ENCODE data around the gene MXD1. TPM values are rescaled to one million over a fixed set of nuclear protein-coding genes. Genes with fewer than 3 reads are reported as not detected.
A peak's percentile ranks its signal among the peaks of the same experiment; 100 is the strongest.

Gene MXD1
- total and polyA plus RNA-seq, 9 of the 15 experiments (the other 6 are each of a cell fraction or from before 2014, with no cell fraction given), result 6.7 to 35.9 (median 11.0) TPM

- TF ChIP-seq ZNF551 (CRISPR knock-in tag; IDR thresholded peaks at IDR 0.05) (no peak), ZNF212 (CRISPR knock-in tag; IDR thresholded peaks at IDR 0.05) (peak; percentile 18; the same call in 1 of the 2 replicates), STAT5B (CRISPR knock-in tag; IDR thresholded peaks at IDR 0.05) (peak; percentile 60; the same call in 1 of the 2 replicates), ZNF224 (CRISPR knock-in tag; IDR thresholded peaks at IDR 0.05) (no peak), NFATC3 (IDR thresholded peaks at IDR 0.05) (no peak), IFI16 (CRISPR knock-in tag; IDR thresholded peaks at IDR 0.05) (no peak; the same call in 1 of the 2 replicates), ZNF324 (CRISPR knock-in tag; IDR thresholded peaks at IDR 0.05) (peak; percentile 54; the same call in 1 of the 2 replicates), RBBP5 (IDR thresholded peaks at IDR 0.05; ENCODE audit: borderline replicate concordance, insufficient read depth, low read length, poor library complexity, severe bottlenecking) (peak; percentile 61), KDM4B (IDR thresholded peaks at IDR 0.05; ENCODE audit: borderline replicate concordance in 2 of 2, low read depth in 1 of 2) (peak in 1 of 2 experiments; percentile 64; a peak in 1 of 4 replicates), RB1 (IDR thresholded peaks at IDR 0.05; ENCODE audit: low read depth) (no peak), TEAD2 (tag; IDR thresholded peaks at IDR 0.05) (peak; percentile 62; the same call in 1 of the 2 replicates), MCM2 (IDR thresholded peaks at IDR 0.05; ENCODE audit: low read depth) (no peak), ZBED1 (IDR thresholded peaks at IDR 0.05) (0 out of 2 replicates have a peak, but pooled peaks have one; percentile 62), TSC22D4 (tag; IDR thresholded peaks at IDR 0.05) (no peak), ESRRB (CRISPR knock-in tag; IDR thresholded peaks at IDR 0.05; ENCODE audit: borderline replicate concordance) (no peak), CTBP1 (IDR thresholded peaks at IDR 0.05; ENCODE audit: borderline replicate concordance) (peak; percentile 90), ZBTB34 (CRISPR knock-in tag; IDR thresholded peaks at IDR 0.05) (no peak), PRPF4 (IDR thresholded peaks at IDR 0.05; ENCODE audit: insufficient read depth, low read depth, low read length, poor library complexity, severe bottlenecking) (no peak), ZNF143 (CRISPR knock-in tag; IDR thresholded peaks at IDR 0.05) (0 out of 2 replicates have a peak, but pooled peaks have one; percentile 40)
- TF ChIP-seq, protein P1, sequence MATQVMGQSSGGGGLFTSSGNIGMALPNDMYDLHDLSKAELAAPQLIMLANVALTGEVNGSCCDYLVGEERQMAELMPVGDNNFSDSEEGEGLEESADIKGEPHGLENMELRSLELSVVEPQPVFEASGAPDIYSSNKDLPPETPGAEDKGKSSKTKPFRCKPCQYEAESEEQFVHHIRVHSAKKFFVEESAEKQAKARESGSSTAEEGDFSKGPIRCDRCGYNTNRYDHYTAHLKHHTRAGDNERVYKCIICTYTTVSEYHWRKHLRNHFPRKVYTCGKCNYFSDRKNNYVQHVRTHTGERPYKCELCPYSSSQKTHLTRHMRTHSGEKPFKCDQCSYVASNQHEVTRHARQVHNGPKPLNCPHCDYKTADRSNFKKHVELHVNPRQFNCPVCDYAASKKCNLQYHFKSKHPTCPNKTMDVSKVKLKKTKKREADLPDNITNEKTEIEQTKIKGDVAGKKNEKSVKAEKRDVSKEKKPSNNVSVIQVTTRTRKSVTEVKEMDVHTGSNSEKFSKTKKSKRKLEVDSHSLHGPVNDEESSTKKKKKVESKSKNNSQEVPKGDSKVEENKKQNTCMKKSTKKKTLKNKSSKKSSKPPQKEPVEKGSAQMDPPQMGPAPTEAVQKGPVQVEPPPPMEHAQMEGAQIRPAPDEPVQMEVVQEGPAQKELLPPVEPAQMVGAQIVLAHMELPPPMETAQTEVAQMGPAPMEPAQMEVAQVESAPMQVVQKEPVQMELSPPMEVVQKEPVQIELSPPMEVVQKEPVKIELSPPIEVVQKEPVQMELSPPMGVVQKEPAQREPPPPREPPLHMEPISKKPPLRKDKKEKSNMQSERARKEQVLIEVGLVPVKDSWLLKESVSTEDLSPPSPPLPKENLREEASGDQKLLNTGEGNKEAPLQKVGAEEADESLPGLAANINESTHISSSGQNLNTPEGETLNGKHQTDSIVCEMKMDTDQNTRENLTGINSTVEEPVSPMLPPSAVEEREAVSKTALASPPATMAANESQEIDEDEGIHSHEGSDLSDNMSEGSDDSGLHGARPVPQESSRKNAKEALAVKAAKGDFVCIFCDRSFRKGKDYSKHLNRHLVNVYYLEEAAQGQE (IDR thresholded peaks at IDR 0.05; ENCODE audit: borderline replicate concordance), result peak; percentile 58
- TF ChIP-seq, protein P1 (CRISPR knock-in tag; IDR thresholded peaks at IDR 0.05; ENCODE audit: low read depth), result peak; percentile 83
These were observed 61.0 kb downstream of the MXD1 start (continued) for GRCh38 chr2:69975853-69976462.

Data from K562 (cell line).